Measurements from ENCODE around the gene PHC1. TPM values are rescaled to one million over a fixed set of nuclear protein-coding genes. Genes with fewer than 3 reads are reported as not detected.

The PHC1 gene
- total and polyA plus RNA-seq, 7 donors, result 2.1 to 46.8 (median 31.0) TPM

- Histone ChIP-seq H3K4me3 (no peak overlapping the region), H3K27ac (no peak overlapping the region), H3K27me3 (no peaks in the 10 kb centered on the region), H3K9me3 (no peaks in the 10 kb centered on the region), H3K4me1 (no peaks in the 10 kb centered on the region), H3K36me3 (no peaks in the 10 kb centered on the region)
- intact Hi-C loops (cut with DNase I), result no loop called here
- TF ChIP-seq POLR2A (IDR thresholded peaks at IDR 0.05) (no peak), CTCF (IDR thresholded peaks at IDR 0.05) (no peak), EP300 (IDR thresholded peaks at IDR 0.05) (no peak), POLR2AphosphoS5 (IDR thresholded peaks at IDR 0.05) (no peak)
- no peak for DNase-seq
These were observed 43.2 kb upstream of the PHC1 start for GRCh38 chr12:8871068-8871467.

- no peak overlapping the region for H3K4me3 ChIP-seq
- H3K4me1 ChIP-seq, result no peaks in the 10 kb centered on the region
- no peaks in the 10 kb centered on the region for H3K36me3 ChIP-seq
- no peak for DNase-seq
- no peaks in the 10 kb centered on the region for H3K27me3 ChIP-seq
- TF ChIP-seq POLR2A (IDR thresholded peaks at IDR 0.05), result no peak
- TF ChIP-seq CTCF (IDR thresholded peaks at IDR 0.05), result no peak
- TF ChIP-seq EP300 (IDR thresholded peaks at IDR 0.05), result no peak
- TF ChIP-seq POLR2AphosphoS5 (IDR thresholded peaks at IDR 0.05), result no peak
- intact Hi-C loops (cut with DNase I), result no loop called here
- no peaks in the 10 kb centered on the region for H3K9me3 ChIP-seq
- H3K27ac ChIP-seq, result no peak overlapping the region
- WGBS, 2 donors, result 59 to 80% methylated on average over 4 of the region's 4 CpGs
These were observed 37.4 kb upstream of the PHC1 start for GRCh38 chr12:8876887-8877286.

- Histone ChIP-seq H3K27ac (no peak overlapping the region), H3K9me3 (no peaks in the 10 kb centered on the region), H3K36me3 (no peaks in the 10 kb centered on the region), H3K4me1 (no peaks in the 10 kb centered on the region), H3K27me3 (no peaks in the 10 kb centered on the region), H3K4me3 (no peak overlapping the region)
- 85 to 90% methylated on average over 6 of the region's 6 CpGs for WGBS, 2 donors
- DNase-seq, result no peak
- no peak for TF ChIP-seq POLR2AphosphoS5 (IDR thresholded peaks at IDR 0.05)
- TF ChIP-seq CTCF (IDR thresholded peaks at IDR 0.05), result no peak
- no peak for TF ChIP-seq EP300 (IDR thresholded peaks at IDR 0.05)
- TF ChIP-seq POLR2A (IDR thresholded peaks at IDR 0.05), result no peak
- intact Hi-C loops (cut with DNase I), result no loop called here
These were observed 27.6 kb upstream of the PHC1 start for GRCh38 chr12:8886502-8887284.

- intact Hi-C loops (cut with DNase I), result no loop called here
- DNase-seq, result no peak
- 88% methylated on average over 4 of the region's 4 CpGs for WGBS, 2 donors
- no peak for TF ChIP-seq EP300 (IDR thresholded peaks at IDR 0.05)
- no peak for TF ChIP-seq POLR2AphosphoS5 (IDR thresholded peaks at IDR 0.05)
- no peak for TF ChIP-seq POLR2A (IDR thresholded peaks at IDR 0.05)
- no peak for TF ChIP-seq CTCF (IDR thresholded peaks at IDR 0.05)
- H3K36me3 ChIP-seq, result no peaks in the 10 kb centered on the region
- H3K27ac ChIP-seq, result no peak overlapping the region
- no peaks in the 10 kb centered on the region for H3K4me1 ChIP-seq
- no peaks in the 10 kb centered on the region for H3K9me3 ChIP-seq
- H3K4me3 ChIP-seq, result no peak overlapping the region
- H3K27me3 ChIP-seq, result no peaks in the 10 kb centered on the region
These were observed 27.0 kb upstream of the PHC1 start for GRCh38 chr12:8887285-8887715.

Data from sigmoid colon (tissue), 7 donors.